GM21737 (cell line): ENCODE results near the gene RASA4B.
"Not testable (repeated sequence)": the region's sequence is repeated elsewhere in the genome, so short reads cannot be mapped to it uniquely, and the experiment has no call there.

ENCODE experiments used
- ATAC-seq: cut with Tn5 transposase; IDR thresholded peaks from one replicate; pipeline ENCODE4 v1.9.1; 2021; ENCODE audit warnings: mild to moderate bottlenecking, moderate library complexity; ENCODE audit not compliant: unreplicated experiment

Gene RASA4B

DNA sequence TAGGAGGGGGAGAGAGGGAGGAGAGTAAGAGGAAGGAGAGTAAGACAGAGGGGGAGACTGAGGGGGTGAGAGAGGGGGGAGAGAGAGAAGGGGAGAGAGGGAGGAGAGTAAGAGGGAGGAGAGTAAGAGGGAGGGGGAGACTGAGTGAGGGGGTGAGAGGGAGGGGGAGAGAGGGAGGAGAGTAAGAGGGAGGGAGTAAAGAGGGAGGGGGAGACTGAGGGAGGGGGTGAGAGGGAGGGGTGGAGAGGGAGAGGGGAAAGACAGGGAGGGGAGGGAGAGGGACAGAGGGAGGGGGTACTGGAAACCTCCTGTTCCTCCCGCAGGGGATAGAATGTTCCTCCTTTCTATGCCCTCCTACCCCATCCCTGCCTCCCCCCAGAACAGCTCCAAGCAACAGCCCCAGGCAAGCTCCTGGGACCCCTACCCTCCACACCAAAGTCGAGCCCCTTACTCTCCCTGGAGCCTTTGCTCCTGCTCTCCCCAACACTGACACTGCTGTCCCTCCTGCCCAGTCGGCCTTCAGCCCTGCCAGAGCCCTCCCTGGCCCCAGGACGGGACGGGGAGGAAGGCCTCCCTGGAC, 4.8 kb downstream of the RASA4B start:
- not testable (repeated sequence) for ATAC-seq

DNA sequence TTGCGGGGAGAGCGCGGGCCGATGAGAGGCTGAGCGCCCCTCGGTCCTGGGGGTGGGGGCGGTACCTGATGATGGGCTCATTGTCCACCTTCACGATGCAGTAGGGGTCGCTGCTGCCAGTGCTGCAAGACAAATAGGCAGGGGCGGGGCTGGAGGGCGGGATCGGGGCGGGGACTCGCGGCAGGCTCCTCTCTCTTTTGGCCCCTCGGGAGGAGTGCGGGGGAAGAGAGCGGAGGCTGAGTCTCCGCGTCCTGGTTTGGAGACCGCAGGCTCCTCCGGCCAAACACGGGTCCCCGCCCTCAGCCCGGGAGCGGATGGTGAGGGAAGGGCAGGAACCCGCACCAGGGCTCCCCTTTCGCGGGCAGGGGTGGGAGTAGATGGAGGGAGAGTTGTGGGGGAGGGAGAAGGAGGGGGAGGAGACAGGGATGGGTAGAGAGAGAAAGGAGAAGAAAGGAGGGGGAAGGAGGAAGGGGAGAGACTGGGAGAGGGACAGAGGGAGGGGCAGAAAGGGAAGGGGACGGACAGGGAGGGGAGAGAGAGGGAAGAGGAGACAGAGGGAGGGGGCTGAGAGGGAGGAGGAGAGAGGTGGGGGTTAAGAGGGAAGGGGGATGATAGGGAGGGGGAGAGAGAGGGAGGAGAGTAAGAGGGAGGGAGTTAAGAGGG, 5.6 kb downstream of the RASA4B start:
- peak; percentile 38 for ATAC-seq

DNA sequence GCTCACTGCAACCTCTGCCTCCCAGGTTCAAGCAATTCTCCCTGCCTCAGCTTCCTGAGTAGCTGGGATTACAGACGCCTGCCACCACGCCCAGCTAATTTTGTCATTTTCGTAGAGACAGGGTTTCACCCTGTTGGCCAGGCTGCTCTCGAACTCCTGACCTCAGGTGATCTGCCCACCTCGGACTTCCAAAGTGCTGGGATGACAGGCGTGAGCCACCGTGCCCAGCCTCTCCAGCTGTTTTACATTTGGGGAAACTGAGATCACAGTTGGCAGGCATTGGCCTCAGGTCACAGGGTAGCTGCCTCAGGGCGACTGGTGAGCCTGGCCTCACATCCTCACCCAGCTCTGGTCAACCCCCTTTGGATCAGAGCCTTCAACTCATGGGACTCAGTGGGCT, 7.0 kb downstream of the RASA4B start:
- ATAC-seq: not testable (repeated sequence)

DNA sequence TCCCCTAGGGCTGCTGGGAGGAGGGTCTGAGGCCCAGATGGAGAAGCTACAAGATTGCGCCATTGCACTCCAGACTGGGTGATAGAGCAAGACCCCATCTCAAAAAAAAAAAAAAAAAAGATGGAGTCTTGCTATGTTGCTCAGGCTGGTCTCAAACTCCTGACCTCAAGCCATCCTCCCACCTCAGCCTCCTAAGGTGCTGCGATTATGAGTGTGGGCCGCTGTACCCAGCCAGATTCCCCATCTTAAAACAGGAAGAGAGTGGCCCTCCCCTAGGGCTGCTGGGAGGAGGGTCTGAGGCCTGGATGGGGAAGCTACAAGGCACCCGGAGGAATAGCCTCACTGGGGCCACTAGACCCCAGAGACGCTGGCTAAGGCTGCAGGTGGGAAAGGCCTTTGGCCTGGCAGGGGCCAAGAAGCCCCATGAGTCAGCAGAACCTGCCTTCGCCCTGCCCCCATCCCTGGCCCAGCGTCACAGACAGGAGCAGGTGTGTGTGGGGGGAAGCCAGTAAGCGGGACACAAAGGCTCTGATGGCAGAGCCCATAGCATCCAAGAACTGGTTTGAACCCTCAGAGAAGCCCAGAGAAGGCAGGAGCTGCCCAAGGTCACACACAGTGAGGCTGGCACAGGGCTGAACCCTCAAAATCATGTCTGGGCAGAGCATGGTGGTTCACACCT, 10.0 kb downstream of the RASA4B start:
- not testable (repeated sequence) for ATAC-seq

DNA sequence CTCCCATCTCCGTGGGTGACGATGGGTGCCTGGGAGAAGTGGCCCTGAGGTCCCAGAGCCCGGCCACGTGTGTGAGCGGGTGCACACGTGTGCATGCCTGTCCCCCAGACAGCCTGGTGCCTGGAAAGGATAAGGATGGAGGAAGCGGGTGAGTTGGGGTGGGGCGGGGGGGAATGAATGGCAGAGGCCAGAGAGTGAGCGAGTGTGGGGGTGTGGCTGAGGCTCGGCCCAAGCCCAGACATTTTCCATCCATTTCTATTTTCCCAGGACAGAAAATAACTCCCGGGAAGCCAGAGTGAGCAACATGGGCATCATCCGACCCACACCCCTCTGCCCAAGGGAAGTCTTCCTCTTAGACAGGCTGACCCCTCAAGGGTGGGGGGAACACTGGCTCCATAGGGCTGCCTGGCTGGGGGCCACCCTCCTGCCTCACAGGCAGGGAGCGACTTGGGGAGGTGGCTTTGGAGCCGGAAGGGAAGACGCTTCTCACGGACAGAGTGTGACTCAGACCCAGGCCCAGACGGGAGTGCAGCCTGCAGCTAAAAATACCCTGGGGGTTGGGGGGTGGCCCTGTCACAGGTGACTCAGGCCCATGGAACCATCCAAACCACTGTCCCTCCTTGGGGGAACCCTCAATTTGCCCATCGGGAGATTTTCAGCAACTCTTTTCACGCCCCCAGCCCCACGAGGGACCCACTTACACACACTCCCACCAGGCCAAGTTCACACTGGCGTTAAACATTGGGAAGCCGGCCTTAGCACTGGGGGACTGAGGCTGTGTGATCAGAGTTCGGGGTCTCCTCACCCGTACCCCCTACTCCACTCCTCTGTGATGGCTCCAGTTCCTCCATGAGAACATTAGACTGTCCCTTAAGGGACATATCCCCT, 12.0 kb downstream of the RASA4B start:
- ATAC-seq: not testable (repeated sequence)

DNA sequence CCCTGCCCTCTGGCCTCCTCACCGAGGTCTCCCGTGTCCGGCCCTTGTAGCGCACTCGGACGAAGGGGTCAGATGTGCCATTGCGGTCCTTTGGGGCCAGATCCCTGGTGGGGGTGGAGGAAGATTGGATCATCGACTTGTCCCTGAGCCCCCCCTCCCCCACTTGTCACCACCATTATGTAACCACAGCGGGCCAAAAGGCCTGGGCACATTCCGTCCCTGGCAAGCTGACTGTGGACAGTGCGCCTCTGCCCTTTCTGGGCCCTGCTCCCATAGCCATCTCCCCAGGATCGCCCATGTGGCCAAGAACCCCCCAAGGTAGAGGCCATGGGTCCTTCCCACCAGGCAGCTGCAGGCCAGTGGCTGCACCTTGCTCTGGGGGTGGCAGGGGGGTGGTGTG, 14.4 kb downstream of the RASA4B start:
- ATAC-seq: not testable (repeated sequence)

DNA sequence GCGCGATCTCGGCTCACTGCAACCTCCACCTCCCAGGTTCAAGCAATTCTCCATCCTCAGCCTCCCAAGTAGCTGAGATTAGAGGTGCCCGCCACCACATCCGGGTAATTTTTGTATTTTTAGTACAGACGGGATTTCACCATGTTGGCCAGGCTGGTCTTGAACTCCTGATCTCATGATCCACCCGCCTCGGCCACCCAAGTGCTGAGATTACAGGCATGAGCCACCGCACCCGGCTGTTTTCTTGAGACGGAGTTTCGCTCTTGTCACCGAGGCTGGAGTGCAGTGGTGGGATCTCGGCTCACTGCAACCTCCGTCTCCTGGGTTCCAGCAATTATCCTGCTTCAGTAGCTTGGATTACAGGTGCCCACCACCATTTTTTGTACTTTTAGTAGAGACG, 19.3 kb downstream of the RASA4B start:
- ATAC-seq: not testable (repeated sequence)

DNA sequence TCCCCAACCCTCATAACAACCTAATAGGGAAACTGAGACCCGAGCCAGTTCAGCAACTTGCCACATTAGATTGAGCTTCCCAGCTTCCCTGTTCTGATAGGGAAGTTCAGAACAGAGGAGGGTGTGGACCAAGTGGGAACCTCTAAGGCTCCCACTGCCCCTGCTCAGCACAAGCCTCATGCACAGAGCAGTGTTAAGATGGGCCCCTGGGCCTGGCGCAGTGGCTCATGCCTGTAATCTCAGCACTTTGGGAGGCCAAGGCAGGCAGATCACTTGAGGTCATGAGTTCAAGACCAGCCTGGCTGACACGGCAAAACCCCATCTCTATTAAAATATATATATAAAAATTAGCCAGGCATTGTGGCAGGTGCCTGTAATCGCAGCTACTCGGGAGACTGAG, 20.3 kb downstream of the RASA4B start:
- not testable (repeated sequence) for ATAC-seq

DNA sequence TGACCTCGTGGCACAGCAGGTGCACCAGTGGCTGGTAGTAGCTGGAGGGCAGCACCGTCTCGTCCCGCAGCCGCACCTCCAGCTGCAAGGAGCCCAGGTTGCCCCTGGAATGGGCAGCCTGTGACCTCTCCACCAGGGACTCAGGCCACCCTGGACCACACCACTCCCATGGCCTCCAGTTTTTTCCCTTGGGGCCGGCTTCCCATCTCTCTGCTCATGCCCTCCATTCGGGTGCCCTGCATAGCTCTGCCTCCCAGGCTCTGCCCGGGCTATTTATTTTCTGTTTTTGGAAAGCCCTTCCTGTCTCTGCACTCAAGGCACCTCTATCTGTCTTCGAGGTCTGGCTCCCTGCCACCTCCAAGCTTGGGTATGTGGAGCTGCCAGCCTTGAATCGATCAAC, 20.7 kb downstream of the RASA4B start:
- not testable (repeated sequence) for ATAC-seq

DNA sequence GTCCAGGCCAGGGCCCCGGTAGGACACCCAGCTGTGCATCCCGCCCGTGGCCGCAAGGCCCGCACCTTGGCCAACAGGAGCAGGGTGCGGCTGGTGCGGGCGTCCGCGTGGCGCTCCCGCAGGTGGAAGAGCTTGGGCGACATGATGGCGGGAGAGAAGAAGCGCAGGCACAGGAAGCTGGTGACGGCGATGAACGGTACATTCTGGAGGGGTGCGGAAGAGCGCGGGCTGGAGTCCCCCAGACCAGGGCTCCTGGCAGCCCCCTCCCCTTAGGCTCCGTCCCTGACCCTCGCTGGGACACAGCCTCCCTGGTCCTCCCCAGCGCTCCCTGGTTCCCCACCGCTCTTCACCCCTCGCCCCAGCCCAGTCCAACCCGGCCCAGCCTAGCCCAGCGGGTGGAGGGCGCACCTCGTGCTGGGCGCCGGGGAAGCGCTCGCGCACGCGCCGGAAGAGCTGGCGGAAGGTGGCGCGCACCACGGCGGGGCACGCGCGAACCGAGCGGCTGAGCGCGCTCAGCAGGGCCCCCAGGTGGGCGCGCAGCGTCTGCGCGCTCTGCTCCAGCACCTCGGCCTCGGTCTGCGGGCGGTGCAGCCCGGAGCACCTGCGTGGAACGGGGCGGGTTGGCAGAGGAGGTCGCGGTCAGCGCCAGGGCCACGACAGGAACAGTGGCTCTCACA, 23.0 kb downstream of the RASA4B start:
- ATAC-seq: peak; percentile 59

DNA sequence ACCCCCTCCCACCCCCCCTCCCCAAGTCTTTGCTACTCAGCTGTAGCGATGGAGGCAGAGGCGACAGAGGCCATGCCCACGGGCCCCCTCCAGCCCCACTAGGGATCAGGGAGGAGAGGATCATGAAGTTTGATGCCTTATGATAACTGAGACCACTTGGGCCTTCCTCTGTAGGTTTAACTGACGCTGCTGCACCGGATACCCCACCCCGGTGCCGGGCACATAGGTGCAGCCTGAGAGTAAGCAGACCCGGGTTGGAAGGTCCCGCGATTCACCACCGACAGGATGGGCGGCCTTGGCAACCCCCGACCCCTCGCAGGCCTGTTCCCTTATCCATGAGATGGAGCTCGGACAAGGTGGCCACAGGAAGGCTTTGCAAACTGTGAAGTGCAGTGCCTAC, 23.6 kb downstream of the RASA4B start:
- not testable (repeated sequence) for ATAC-seq

DNA sequence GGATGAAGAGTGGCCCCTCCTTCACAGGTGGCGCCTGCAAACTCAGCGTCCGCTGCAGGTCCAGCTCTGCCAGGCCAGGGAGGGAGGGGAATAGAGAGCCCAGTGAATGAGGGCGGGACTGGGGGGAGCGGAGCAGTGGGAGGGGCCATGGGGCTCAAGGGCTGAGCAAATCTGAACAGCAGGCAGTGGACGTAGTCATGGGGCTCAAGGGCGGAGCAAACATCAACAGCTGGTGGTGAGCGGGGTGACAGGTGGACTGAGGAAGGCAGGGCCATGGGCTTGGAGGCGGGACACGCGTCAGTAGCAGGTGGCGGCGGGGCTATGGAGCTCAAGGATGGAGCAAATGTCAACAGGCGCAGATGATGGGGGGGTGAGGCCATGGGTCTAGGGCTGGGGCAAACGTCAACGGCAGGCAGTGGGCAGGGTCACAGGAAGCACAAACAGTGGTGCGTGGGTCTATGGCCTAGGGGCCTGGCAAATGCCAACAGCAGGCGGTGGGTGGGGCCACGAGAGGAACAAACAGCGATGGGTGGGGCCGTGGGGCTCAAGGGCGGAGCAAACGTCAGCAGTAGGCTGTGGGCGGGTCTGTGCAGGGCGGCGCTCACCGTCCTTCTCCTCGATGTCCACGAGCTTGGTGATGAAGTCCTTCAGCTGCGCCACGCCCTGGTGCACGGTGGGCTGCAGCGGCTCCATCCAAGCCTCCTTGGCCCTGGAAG, 24.2 kb downstream of the RASA4B start:
- ATAC-seq: peak; percentile 30

DNA sequence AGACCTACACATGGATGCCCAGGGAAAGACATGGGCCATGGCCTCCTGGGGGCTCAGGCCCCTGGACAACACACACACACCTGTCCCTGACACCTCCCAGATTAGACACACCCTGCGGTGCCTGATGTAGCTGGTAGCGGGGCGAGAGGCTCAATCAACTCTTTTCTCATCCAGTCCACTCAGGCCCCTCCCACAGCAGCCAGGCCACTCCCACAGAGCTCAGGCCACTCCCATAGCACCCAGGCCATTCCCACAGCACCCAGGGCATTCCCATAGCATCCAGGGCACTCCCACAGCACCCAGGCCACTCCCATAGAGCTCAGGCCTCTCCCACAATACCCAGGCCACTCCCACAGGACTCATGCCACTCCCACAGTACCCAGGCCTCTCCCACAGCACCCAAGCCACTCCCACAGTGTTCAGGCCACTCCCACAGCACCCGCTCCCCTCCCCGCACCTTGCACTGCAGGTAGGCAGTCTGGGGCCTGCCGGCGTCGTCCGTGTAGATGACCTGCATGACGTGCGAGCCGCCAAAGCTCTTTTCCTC, 27.0 kb downstream of the RASA4B start:
- ATAC-seq: not testable (repeated sequence)

DNA sequence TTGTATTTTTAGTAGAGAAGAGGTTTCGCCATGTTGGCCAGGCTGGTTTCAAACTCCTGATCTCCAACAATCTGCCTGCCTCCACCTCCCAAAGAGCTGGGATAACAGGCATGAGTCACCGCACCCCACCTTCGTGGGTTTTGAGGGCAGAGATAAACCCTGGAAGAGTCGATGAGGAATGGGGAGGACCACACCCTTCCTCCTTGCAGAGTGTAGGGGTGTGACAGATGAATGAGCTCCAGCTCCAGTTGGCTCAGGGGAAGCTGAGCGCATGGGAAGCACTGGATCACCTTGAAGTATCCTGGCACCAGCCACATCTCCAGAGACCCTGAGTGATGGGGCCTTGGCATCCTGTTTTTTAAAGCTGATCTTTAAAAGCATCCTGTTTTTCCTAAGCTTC, 33.3 kb downstream of the RASA4B start:
- not testable (repeated sequence) for ATAC-seq

DNA sequence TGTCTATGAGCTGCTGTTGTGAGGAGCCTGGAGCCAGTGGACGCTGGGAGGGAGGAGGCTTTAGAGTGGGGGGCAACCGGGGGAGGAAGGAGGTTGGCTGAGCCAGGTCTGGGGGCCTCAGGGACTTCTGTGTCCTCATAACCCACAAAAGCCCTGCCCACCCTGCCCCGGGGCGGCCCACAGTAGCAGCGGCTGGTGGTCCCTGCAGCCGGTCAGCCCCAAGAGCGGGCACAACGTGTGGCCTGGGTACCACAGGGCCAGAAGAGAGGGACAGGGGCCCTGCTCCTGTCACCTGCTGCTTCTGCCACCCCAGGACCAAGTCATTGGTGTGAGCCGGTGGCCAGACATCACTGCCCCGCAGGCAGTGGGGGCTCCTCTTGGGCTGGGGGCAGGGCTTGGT, 35.6 kb downstream of the RASA4B start:
- not testable (repeated sequence) for ATAC-seq

DNA sequence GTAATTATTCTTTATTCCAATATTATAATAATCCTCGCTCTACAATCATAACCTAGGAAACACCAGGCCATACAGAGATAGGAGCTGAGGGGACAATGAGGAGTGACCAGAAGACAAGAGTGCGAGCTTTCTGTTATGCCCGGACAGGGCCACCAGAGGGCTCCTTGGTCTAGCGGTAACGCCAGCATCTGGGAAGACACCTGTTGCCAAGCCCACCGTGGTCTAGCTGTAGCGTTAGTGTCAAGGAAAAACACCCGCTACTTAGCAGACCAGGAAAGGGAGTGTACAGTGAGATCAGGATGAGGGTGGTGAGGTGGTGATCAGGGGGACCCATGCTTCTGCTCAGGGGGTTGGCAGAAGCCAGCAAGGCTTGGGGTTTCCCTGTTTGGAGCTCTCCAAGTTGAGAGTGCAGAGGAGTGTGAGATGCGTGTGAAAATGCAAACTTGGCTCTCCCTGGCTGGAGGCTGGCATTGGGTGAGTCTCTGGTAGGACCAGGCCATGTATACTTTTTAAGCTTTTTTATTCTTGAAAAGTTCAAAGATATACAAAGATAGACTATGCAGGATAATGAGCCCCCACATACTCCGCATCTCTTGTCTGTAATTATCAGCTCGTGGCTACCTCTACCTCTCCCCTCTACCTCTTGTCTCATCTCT, 37.5 kb downstream of the RASA4B start:
- not testable (repeated sequence) for ATAC-seq

DNA sequence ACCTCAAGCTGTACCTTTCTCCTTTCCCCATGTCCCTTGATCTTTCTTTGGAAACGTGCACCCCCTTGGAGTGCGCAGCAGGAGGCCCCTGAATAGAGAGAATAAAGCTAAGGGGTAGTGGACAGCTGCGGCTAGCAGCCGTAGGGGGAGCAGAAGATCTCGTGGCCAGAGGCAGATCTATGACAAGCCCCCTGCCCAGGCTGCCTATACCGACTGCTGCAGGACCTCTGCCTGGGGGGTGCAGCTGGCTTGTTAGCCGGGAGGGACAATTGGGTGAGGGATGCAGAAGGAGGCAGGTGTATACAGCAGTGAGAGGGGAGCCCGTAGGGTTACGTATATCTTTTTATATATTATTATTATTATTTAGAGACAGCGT, 38.4 kb downstream of the RASA4B start:
- peak; percentile 3 for ATAC-seq

DNA sequence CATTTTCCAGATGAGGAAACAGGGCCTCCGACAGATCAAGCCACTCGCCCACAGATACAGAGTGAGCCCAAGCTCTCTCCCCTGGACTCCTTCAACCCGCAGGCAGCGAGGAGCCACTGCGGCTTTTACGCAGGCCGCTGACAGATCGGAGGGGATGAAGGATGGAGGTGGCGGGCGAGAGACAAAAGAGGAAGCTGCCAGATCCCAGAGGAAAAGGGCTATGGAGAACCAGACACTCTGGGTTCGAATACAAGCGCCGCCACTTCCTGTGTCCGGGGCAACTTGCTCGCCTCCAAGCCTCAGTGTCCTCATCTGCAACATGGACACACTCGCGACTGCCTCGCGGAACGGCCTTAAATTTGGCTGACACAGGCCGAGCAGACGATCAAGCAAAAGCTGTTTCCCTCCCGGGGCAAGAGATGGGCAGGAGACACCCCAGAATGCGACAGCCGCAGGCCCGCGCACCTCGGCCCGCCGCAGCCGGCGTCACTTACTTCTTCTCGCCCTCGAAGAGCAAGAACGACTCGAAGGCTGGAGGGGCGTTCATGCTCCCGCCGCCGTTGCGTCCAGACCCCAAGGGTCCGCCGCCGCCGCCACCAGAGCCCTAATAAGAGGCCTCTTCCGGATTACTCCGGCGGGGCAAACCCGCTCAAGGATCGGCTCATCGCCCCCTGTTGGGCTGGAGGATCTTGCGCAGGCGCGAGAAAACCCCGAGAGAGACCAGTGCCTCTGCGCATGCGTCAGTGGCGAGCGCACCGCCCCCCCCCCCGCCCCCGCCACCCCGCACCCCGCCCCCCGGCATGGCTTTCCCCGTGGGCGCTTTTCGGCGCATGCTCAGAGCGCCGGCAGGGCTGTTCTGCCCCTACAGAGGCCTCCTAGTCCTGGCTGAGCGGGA, 39.0 kb downstream of the RASA4B start, which contains the start of gene POLR2J:
POLR2J (minus strand) TSS at position 609 of the 895 bp plus-strand sequence; CDS start at position 547, 62 bp downstream.
- peak; percentile 77 for ATAC-seq
